Amniotic stem cell (primary cell): ENCODE data around the gene BACH1.

Source experiments
- DNase-seq: peaks from one replicate; lab custom pipeline; 2025; lab: John Stamatoyannopoulos, UW

The BACH1 gene

GRCh38 chr21:29382030-29382654, 83.4 kb downstream of the BACH1 start:
- DNase-seq = no peak

DNA sequence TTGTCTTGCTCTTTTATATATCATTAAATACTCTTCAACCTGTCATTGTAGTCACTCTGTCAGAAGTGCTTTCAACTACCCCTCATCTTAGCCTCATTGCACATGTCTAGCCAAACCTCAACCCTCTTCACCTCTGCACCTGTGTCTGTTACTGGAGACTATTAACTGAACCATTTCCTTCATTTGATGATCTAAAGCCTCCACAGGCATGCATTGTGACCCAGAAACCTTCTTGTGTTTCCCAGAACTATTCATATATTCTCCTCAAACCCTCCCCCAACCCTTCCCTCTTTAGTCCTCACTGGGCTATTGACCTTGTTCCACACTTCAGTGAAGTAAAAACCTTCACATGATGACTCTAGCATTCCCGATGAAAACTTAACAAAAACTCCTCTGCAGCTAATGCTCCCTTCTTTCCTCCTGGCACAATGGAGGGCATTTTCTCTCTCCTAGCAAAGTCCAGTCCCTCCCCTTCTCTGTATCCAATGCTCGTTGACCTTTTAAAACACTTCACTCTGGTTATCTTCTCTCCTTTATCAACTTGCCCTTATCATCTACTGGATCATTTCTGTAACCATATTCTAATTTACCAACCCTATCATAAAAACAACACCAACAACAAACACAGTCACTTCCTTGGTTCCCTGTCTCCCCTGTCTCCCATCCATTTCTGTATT, 86.1 kb downstream of the BACH1 start:
- DNase-seq = no peak

DNA sequence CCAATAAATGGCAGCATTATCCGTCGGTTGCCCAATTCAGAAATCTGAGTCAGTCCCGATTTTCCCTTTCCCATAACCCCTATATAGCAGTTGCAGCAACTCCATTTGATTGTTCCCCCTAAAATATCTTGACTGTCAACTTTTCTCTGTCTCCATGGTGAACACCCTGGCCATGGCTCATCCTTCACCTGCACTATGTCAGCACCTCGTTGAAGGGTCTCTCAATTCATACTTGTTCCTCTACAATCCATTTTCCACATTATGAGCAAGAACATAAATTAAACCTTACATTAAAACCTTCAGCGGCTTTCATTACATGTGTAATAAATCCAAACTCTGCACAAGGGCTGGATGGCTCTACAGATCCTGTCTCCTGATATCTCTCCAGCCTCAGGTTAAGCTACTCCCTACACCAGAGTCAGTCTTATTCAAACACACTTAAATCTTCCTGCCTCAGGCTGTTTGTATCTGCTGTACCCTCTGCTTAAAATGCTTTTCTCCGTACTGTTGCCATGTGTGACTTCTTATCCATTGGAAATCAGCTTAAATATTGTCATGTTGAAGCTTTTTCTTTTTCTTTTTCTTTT, 87.3 kb downstream of the BACH1 start:
- no peak for DNase-seq

GRCh38 chr21:29386803-29387202, 88.1 kb downstream of the BACH1 start:
- no peak for DNase-seq

GRCh38 chr21:29387598-29387997, 88.9 kb downstream of the BACH1 start:
- DNase-seq = no peak

GRCh38 chr21:29389136-29389535, 90.4 kb downstream of the BACH1 start:
- DNase-seq = no peak

DNA sequence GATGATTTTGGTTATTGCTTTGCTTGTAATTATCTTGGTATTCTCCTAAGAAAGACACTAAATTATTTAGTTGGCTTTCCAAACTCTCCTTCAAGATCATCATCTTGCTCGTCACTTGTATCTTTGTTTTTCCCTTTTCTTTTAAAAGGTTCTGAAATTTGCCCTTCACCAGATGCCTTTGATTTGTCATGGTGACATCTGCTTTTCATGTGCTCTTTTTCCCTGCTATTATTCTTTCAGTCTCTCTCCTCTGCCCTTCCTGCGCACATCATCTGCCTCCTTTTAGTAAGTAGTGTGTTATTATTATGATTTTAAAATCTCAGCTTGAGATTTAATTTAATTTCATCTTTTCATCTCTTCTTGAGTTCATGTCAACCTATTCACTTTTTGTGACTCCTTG, 92.1 kb downstream of the BACH1 start:
- DNase-seq = no peak

- DNase-seq = no peak
Measured at GRCh38 chr21:29394051-29394450, 95.3 kb downstream of the BACH1 start.
